HCT116 (cell line): Measurements from ENCODE around the gene ZBTB7C. TPM values are rescaled to one million over a fixed set of nuclear protein-coding genes. Genes with fewer than 3 reads are reported as not detected.

Source experiments
- ATAC-seq: fragments of 200-7000 bp; cut with Tn5 transposase; 2 replicates; pipeline ENCODE4 v1.9.1; 2020; ENCODE audit warnings: mild to moderate bottlenecking, moderate library complexity
- BruUV-seq: library from RNA; stranded (reverse); fragments of 400-500 nt; replicated peaks from 2 replicates; lab custom pipeline; 2021; lab: Mats Ljungman, UMichigan
- CTCF ChIA-PET: fragments of 300-600 bp; sonication (Branson Sonifier 250); formaldehyde crosslinking; loops from one replicate; lab custom pipeline; 2021; ENCODE audit warnings: antibody characterized with exemption; lab: Charles Lee
- POLR2A ChIA-PET: fragments of 300-600, 350-600 bp; sonication (Branson Sonifier 250); formaldehyde crosslinking; loops from one replicate; lab custom pipeline; 2021; ENCODE audit warnings: antibody characterized with exemption; lab: Charles Lee
- RAD21 ChIA-PET, 2 experiments: fragments of 300-600 bp; sonication (Branson Sonifier 250); formaldehyde crosslinking; loops; one replicate each; lab custom pipeline; 2023; ENCODE audit warnings: low total read pairs in 2 of 2; ENCODE audit not compliant: uncharacterized antibody in 2 of 2, unreplicated experiment in 2 of 2, low non-redundant PET in 1 of 2; lab: Charles Lee
- DNase-seq: peaks from one replicate; pipeline ENCODE4 v3.0.0-alpha.2; 2010; ENCODE audit warnings: low read depth, low spot score
- H2AFZ ChIP-seq: fragments of 200-600 bp; shearing (Covaris generic), sonication (generic); 2 replicates; pipeline ENCODE4 v1.6.1; 2017; ENCODE audit warnings: low read depth, mixed run types, mixed read lengths, antibody characterized with exemption, low read length; ENCODE audit not compliant: poor library complexity, severe bottlenecking
- H3K27ac ChIP-seq: 2 replicates; pipeline ENCODE4 v1.5.1; 2012; ENCODE audit warnings: low read depth, low read length
- H3K27me3 ChIP-seq: fragments of 200-600 bp; sonication (generic); 2 replicates; pipeline ENCODE4 v1.6.1; 2016; ENCODE audit warnings: mixed run types, low read length, mixed read lengths; ENCODE audit not compliant: insufficient read depth
- H3K36me3 ChIP-seq, 2 experiments: fragments of 200-500 bp in 1 of 2; fragments of 200-600 bp in 1 of 2; sonication (Bioruptor generic) in 1 of 2; sonication (generic) in 1 of 2; 2 replicates each; pipeline versions ENCODE4 v1.5.1 to v1.6.1; 2014 to 2016; ENCODE audit warnings: low read length in 2 of 2, inconsistent platforms in 1 of 2, mixed read lengths in 1 of 2, mixed run types in 1 of 2; ENCODE audit not compliant: insufficient read depth in 2 of 2, control insufficient read depth in 1 of 2
- H3K4me1 ChIP-seq, 2 experiments: fragments of 200-600 bp in 1 of 2; sonication (generic) in 1 of 2; 2 replicates each; pipeline versions ENCODE4 v1.5.1 to v1.6.1; 2012 to 2017; ENCODE audit warnings: low read length in 2 of 2, inconsistent platforms in 1 of 2, mild to moderate bottlenecking in 1 of 2, mixed read lengths in 1 of 2, mixed run types in 1 of 2, moderate library complexity in 1 of 2; ENCODE audit not compliant: insufficient read depth in 2 of 2, control insufficient read depth in 1 of 2
- H3K4me2 ChIP-seq: fragments of 200-600 bp; sonication (generic); 2 replicates; pipeline ENCODE4 v1.6.1; 2017; ENCODE audit warnings: mixed run types, low read length, mixed read lengths
- H3K4me3 ChIP-seq, 2 experiments: fragments of 200-600 bp in 1 of 2; sonication (generic) in 1 of 2; replicated peaks in 1 of 2; 2 replicates each; pipeline ENCODE4 v1.5.1; 2011 to 2016; ENCODE audit warnings: low read length in 2 of 2, control low read depth in 1 of 2, low read depth in 1 of 2, mild to moderate bottlenecking in 1 of 2, mixed read lengths in 1 of 2, mixed run types in 1 of 2
- H3K79me2 ChIP-seq: fragments of 200-600 bp; sonication (generic); 2 replicates; pipeline ENCODE4 v1.6.1; 2017; ENCODE audit warnings: mild to moderate bottlenecking, mixed run types, low read length, moderate library complexity, mixed read lengths; ENCODE audit not compliant: insufficient read depth
- H3K9ac ChIP-seq: fragments of 200-600 bp; sonication (generic); 2 replicates; pipeline ENCODE4 v1.6.1; 2016; ENCODE audit warnings: low read length, mixed read lengths
- H3K9me2 ChIP-seq: fragments of 200-600 bp; sonication (generic), shearing (Covaris generic); 2 replicates; pipeline ENCODE4 v1.6.1; 2017; ENCODE audit warnings: mixed run types, mild to moderate bottlenecking, moderate library complexity; ENCODE audit not compliant: insufficient read depth
- H3K9me3 ChIP-seq, 2 experiments: fragments of 200-500 bp in 1 of 2; fragments of 200-600 bp in 1 of 2; sonication (Bioruptor generic) in 1 of 2; sonication (generic) in 1 of 2; 2 replicates each; pipeline ENCODE4 v1.6.1; 2014 to 2017; ENCODE audit warnings: low read length in 2 of 2, mixed read lengths in 2 of 2, inconsistent platforms in 1 of 2, low read depth in 1 of 2, mild to moderate bottlenecking in 1 of 2, mixed run types in 1 of 2, moderate library complexity in 1 of 2; ENCODE audit not compliant: control insufficient read depth in 1 of 2, insufficient read depth in 1 of 2
- H4K20me1 ChIP-seq: fragments of 200-600 bp; sonication (generic), shearing (Covaris generic); 2 replicates; pipeline ENCODE4 v1.6.1; 2017; ENCODE audit warnings: mixed run types, mild to moderate bottlenecking, moderate library complexity; ENCODE audit not compliant: insufficient read depth
- ATF3 ChIP-seq: IDR thresholded peaks from 2 replicates; pipeline ENCODE4 v1.6.1; 2012
- CBX3 ChIP-seq: IDR thresholded peaks from 2 replicates; pipeline ENCODE4 v1.6.1; 2012; ENCODE audit warnings: low read depth
- CEBPB ChIP-seq: IDR thresholded peaks from 2 replicates; pipeline ENCODE4 v1.6.1; 2012; ENCODE audit warnings: low read depth
- ELF1 ChIP-seq: IDR thresholded peaks from 2 replicates; pipeline ENCODE4 v1.6.1; 2012; ENCODE audit warnings: low read depth, borderline replicate concordance
- JUND ChIP-seq: IDR thresholded peaks from 2 replicates; pipeline ENCODE4 v1.6.1; 2012
- POLR2AphosphoS5 ChIP-seq: IDR thresholded peaks from 2 replicates; pipeline ENCODE4 v1.6.1; 2011; ENCODE audit warnings: mild to moderate bottlenecking, low read depth, low read length, moderate library complexity
- SIN3A ChIP-seq: IDR thresholded peaks from 2 replicates; pipeline ENCODE4 v1.6.1; 2012; ENCODE audit warnings: low read depth
- SRF ChIP-seq: IDR thresholded peaks from 2 replicates; pipeline ENCODE4 v1.6.1; 2012; ENCODE audit warnings: low read depth
- TCF7L2 ChIP-seq: IDR thresholded peaks from 2 replicates; pipeline ENCODE4 v1.7.0; 2011; ENCODE audit warnings: borderline replicate concordance, inconsistent platforms; ENCODE audit not compliant: insufficient read depth, insufficient read length; ENCODE audit errors: extremely low read depth
- ZBTB33 ChIP-seq: IDR thresholded peaks from 2 replicates; pipeline ENCODE4 v1.6.1; 2011; ENCODE audit warnings: mild to moderate bottlenecking, low read length, moderate library complexity; ENCODE audit not compliant: insufficient replicate concordance; ENCODE audit errors: extremely low read depth
- ZFX ChIP-seq: fragments of 450-650 bp; IDR thresholded peaks from 2 replicates; pipeline ENCODE4 v1.6.1; 2017
- intact Hi-C: fragments of 100-400 bp; cut with micrococcal nuclease; formaldehyde crosslinking; loops from 2 replicates; pipeline ENCODE4 v1.10.0; 2022
- total RNA-seq: library from RNA; stranded (reverse); gene quantifications from one replicate; pipeline ENCODE4 v1.2.1, GENCODE V29; 2021; ENCODE audit not compliant: unreplicated experiment

ZBTB7C gene
- total RNA-seq, 1 experiment from 2014 or later, result 0.37 TPM

- BruUV-seq, result no TSS peak
- Histone ChIP-seq H4K20me1 (no peaks in the 10 kb centered on the region), H2AFZ (no peak overlapping the region), H3K9me2 (no peaks in the 10 kb centered on the region), H3K9ac (no peak overlapping the region), H3K4me2 (no peak overlapping the region), H3K4me1 (no peaks in the 10 kb centered on the region), H3K9me3 (no peaks in the 10 kb centered on the region), H3K27ac (no peak overlapping the region), H3K4me3 (no peak overlapping the region), H3K27me3 (no peaks in the 10 kb centered on the region), H3K79me2 (no peaks in the 10 kb centered on the region), H3K36me3 (no peaks in the 10 kb centered on the region)
- ChIA-PET RAD21 (no interaction called here), CTCF (no interaction called here), POLR2A (no interaction called here)
- intact Hi-C loops, result no loop called here
- DNase-seq (no peak), ATAC-seq (no peak)
- TF ChIP-seq POLR2AphosphoS5 (no peak), SIN3A (no peak), ATF3 (no peak), JUND (no peak)
Measured at GRCh38 chr18:47985866-47986265, 423.3 kb downstream of the ZBTB7C start.

GRCh38 chr18:47984991-47985390 lies 424.2 kb downstream of the ZBTB7C start:
- RAD21 ChIA-PET, result no interaction called here
- no peak for ATAC-seq
- Histone ChIP-seq H2AFZ (no peak overlapping the region), H3K27me3 (no peaks in the 10 kb centered on the region), H3K79me2 (no peaks in the 10 kb centered on the region)
- no peak for TF ChIP-seq CEBPB
- no peak for TF ChIP-seq ZBTB33
- no peak for TF ChIP-seq ELF1
- no peak for TF ChIP-seq ZFX
- no peak for TF ChIP-seq CBX3
- no peak for TF ChIP-seq SRF
- no peak for TF ChIP-seq TCF7L2
- TF ChIP-seq, all 23 proteins: peak for 0
- no peak for DNase-seq
- H3K9ac ChIP-seq, result no peak overlapping the region
- H3K4me3 ChIP-seq, result no peak overlapping the region
- H3K4me1 ChIP-seq, result no peaks in the 10 kb centered on the region
- POLR2A ChIA-PET, result no interaction called here
- H3K9me2 ChIP-seq, result no peaks in the 10 kb centered on the region
- no peak overlapping the region for H3K27ac ChIP-seq
- no peaks in the 10 kb centered on the region for H3K36me3 ChIP-seq
- intact Hi-C loops, result no loop called here
- BruUV-seq, result no TSS peak
- CTCF ChIA-PET, result no interaction called here
- no peaks in the 10 kb centered on the region for H3K9me3 ChIP-seq
- H4K20me1 ChIP-seq, result no peaks in the 10 kb centered on the region
- no peak overlapping the region for H3K4me2 ChIP-seq
